Thyroid gland (tissue), 4 donors: ENCODE measurements around the gene TRIP12.

Source experiments
- CTCF ChIP-seq, 6 experiments: fragments of 200-600 bp in 3 of 6; fragments of 450-650 bp in 3 of 6; sonication (generic) in 3 of 6; IDR thresholded peaks; one replicate each; pipeline ENCODE4 v1.5.1; 2016 to 2019; ENCODE audit warnings: antibody characterized with exemption in 6 of 6, mild to moderate bottlenecking in 2 of 6, inconsistent platforms in 1 of 6, moderate library complexity in 1 of 6
- POLR2A ChIP-seq, 2 donors: fragments of 450-650 bp; IDR thresholded peaks; one replicate each; pipeline ENCODE4 v1.6.1; 2017; ENCODE audit warnings: antibody characterized with exemption in 2 of 2, mild to moderate bottlenecking in 2 of 2, moderate library complexity in 1 of 2

DNA sequence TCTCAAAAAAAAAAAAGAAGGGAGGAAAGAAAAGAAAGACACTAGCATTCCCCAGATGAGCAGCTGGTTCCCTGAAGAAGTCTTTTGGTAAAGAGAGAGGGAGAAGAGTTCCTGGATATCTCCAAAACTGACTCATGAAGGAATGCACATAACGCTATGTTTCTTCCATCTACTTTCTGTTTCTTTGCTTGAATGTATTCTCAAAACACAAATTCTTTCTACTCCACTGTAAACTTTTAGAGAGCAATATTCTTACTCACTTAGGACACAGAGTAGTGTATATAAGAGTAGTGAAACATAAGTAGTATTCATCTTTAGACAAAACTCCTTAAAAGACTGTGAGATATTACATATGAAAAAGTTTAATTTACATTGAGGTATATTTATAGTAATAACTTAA, 64.2 kb downstream of the TRIP12 start:
- TF ChIP-seq POLR2A (IDR thresholded peaks at IDR 0.05) (no peak), CTCF (IDR thresholded peaks at IDR 0.05) (no peak)
